Measurements from ENCODE around the gene UNC5B. TPM values are rescaled to one million over a fixed set of nuclear protein-coding genes. Genes with fewer than 3 reads are reported as not detected.

Gene UNC5B
- total RNA-seq, 1 experiment from 2014 or later: 80.5 TPM

- POLR2A ChIA-PET: interaction anchor here (0.6 to 3.7 kb wide), 4 partner anchors 9 to 45 kb away, joined by 3 to 53 read pairs (median 12); partner anchors contain the start of gene UNC5B
These were observed 45.7 kb downstream of the UNC5B start for GRCh38 chr10:71258046-71258445.

GRCh38 chr10:71258446-71259145, 46.2 kb downstream of the UNC5B start:
- TF ChIP-seq, protein P1, sequence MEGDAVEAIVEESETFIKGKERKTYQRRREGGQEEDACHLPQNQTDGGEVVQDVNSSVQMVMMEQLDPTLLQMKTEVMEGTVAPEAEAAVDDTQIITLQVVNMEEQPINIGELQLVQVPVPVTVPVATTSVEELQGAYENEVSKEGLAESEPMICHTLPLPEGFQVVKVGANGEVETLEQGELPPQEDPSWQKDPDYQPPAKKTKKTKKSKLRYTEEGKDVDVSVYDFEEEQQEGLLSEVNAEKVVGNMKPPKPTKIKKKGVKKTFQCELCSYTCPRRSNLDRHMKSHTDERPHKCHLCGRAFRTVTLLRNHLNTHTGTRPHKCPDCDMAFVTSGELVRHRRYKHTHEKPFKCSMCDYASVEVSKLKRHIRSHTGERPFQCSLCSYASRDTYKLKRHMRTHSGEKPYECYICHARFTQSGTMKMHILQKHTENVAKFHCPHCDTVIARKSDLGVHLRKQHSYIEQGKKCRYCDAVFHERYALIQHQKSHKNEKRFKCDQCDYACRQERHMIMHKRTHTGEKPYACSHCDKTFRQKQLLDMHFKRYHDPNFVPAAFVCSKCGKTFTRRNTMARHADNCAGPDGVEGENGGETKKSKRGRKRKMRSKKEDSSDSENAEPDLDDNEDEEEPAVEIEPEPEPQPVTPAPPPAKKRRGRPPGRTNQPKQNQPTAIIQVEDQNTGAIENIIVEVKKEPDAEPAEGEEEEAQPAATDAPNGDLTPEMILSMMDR (IDR thresholded peaks at IDR 0.05; ENCODE audit: unreplicated experiment): no peak
- Mint-ChIP-seq H3K9me3 (ENCODE audit: unreplicated experiment) (no peaks in the 10 kb centered on the region), H3K27me3 (ENCODE audit: insufficient read depth, unreplicated experiment) (no peaks in the 10 kb centered on the region), H3K4me1 (ENCODE audit: insufficient read depth, unreplicated experiment) (peaks cover 48% of the 10 kb centered on the region), H3K27ac (ENCODE audit: low read depth, unreplicated experiment) (peak overlapping the region; percentile 90), H3K4me3 (ENCODE audit: unreplicated experiment) (no peak overlapping the region), H3K36me3 (ENCODE audit: insufficient read depth, unreplicated experiment) (no peaks in the 10 kb centered on the region)
- no peak for DNase-seq (ENCODE audit: unreplicated experiment)
- ChIA-PET POLR2A (interaction anchor here (1.7 to 3.7 kb wide), 3 partner anchors 8 to 46 kb away, joined by 5 to 53 read pairs (median 19); partner anchors contain the start of gene UNC5B), CTCF (interaction anchor here (0.6 to 3.5 kb wide), 8 partner anchors 11 to 728 kb away, joined by 3 to 22 read pairs (median 4); partner anchors contain the start of gene UNC5B)
- intact Hi-C loops (cut with micrococcal nuclease): no loop called here
- BruUV-seq (replicated peaks): no TSS peak

More at GRCh38 chr10:71258046-71258445, 45.7 kb downstream of the UNC5B start:
- DNase-seq (ENCODE audit: unreplicated experiment): no peak
- no TSS peak for BruUV-seq (replicated peaks)
- intact Hi-C loops (cut with micrococcal nuclease): no loop called here
- CTCF ChIA-PET: interaction anchor here (0.6 to 3.5 kb wide), 6 partner anchors 11 to 372 kb away, joined by 3 to 22 read pairs (median 4); partner anchors contain the start of gene UNC5B
- Mint-ChIP-seq H3K36me3 (ENCODE audit: insufficient read depth, unreplicated experiment) (no peaks in the 10 kb centered on the region), H3K4me1 (ENCODE audit: insufficient read depth, unreplicated experiment) (peaks cover 50% of the 10 kb centered on the region), H3K27ac (ENCODE audit: low read depth, unreplicated experiment) (no peak overlapping the region), H3K4me3 (ENCODE audit: unreplicated experiment) (no peak overlapping the region), H3K9me3 (ENCODE audit: unreplicated experiment) (no peaks in the 10 kb centered on the region), H3K27me3 (ENCODE audit: insufficient read depth, unreplicated experiment) (no peaks in the 10 kb centered on the region)
- TF ChIP-seq, protein P1 (IDR thresholded peaks at IDR 0.05; ENCODE audit: unreplicated experiment): no peak

GRCh38 chr10:71259282-71259681, 46.9 kb downstream of the UNC5B start:
- H3K36me3 Mint-ChIP-seq (ENCODE audit: insufficient read depth, unreplicated experiment): no peaks in the 10 kb centered on the region
- intact Hi-C loops (cut with micrococcal nuclease): no loop called here
- H3K4me1 Mint-ChIP-seq (ENCODE audit: insufficient read depth, unreplicated experiment): peaks cover 49% of the 10 kb centered on the region
- TF ChIP-seq, protein P1 (IDR thresholded peaks at IDR 0.05; ENCODE audit: unreplicated experiment): no peak
- H3K27ac Mint-ChIP-seq (ENCODE audit: low read depth, unreplicated experiment): peak overlapping the region; percentile 90
- H3K4me3 Mint-ChIP-seq (ENCODE audit: unreplicated experiment): no peak overlapping the region
- no peaks in the 10 kb centered on the region for H3K9me3 Mint-ChIP-seq (ENCODE audit: unreplicated experiment)
- H3K27me3 Mint-ChIP-seq (ENCODE audit: insufficient read depth, unreplicated experiment): no peaks in the 10 kb centered on the region
- BruUV-seq (replicated peaks): no TSS peak
- ChIA-PET POLR2A (interaction anchor here (1.4 to 8.7 kb wide), 7 partner anchors 7 to 46 kb away, joined by 5 to 123 read pairs (median 10); partner anchors contain the start of gene UNC5B), CTCF (interaction anchor here (0.7 to 3.5 kb wide), 12 partner anchors 11 to 727 kb away, joined by 3 to 22 read pairs (median 4); no protein-coding TSS in a partner anchor)
- DNase-seq (ENCODE audit: unreplicated experiment): no peak

DNA sequence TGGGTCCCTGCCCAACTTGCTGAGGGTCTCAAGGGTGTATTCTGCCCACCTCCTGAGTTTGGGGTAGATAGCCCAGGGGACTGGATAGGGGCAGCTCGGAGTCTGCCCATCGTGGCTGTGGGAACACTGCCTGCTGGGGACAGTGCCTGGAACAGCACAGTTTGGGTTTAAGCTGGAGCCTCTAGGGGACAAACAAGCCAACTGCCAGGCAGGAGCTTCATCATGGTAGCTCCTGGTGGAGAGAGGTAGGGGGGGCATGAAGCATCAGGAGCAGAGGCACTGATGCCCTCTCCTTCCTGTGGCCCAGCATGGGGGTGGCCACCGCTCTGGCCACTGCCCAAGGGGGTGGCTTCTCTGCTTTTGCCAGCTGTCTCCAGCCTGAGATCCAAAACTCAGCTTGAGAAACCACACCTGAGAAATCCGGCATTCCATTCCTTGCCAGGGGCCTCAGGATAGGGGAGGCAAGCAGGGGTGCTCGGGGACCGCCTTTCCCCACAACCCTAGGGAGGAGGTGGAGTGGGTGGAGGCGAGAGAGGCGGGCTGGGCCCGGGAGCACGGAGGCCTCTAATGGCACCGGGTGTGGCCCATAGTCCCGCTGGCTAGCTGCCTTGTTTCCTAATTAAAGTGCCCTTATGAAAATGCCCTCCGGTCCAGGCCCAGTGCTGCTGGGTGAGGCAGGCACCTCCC, 47.6 kb downstream of the UNC5B start:
- CTCF ChIA-PET: interaction anchor here (0.6 to 3.5 kb wide), 15 partner anchors 10 to 437 kb away, joined by 3 to 22 read pairs (median 4); no protein-coding TSS in a partner anchor
- TF ChIP-seq, protein P1 (IDR thresholded peaks at IDR 0.05; ENCODE audit: unreplicated experiment): no peak
- H3K27ac Mint-ChIP-seq (ENCODE audit: low read depth, unreplicated experiment): peak overlapping the region; percentile 90
- BruUV-seq (replicated peaks): no TSS peak
- no peaks in the 10 kb centered on the region for H3K9me3 Mint-ChIP-seq (ENCODE audit: unreplicated experiment)
- no peaks in the 10 kb centered on the region for H3K27me3 Mint-ChIP-seq (ENCODE audit: insufficient read depth, unreplicated experiment)
- peak; percentile 75 for DNase-seq (ENCODE audit: unreplicated experiment)
- H3K36me3 Mint-ChIP-seq (ENCODE audit: insufficient read depth, unreplicated experiment): no peaks in the 10 kb centered on the region
- H3K4me3 Mint-ChIP-seq (ENCODE audit: unreplicated experiment): peak overlapping the region; percentile 28
- POLR2A ChIA-PET: interaction anchor here (0.8 to 8.7 kb wide), 8 partner anchors 10 to 51 kb away, joined by 3 to 123 read pairs (median 8); partner anchors contain the start of gene UNC5B
- intact Hi-C loops (cut with micrococcal nuclease): loop anchor here (2.0 kb wide), 1 partner anchor 15 kb away; no protein-coding TSS in a partner anchor
- H3K4me1 Mint-ChIP-seq (ENCODE audit: insufficient read depth, unreplicated experiment): peaks cover 53% of the 10 kb centered on the region

Measured in MCF 10A (cell line).